Activated naive CD4-positive, alpha-beta T cell treated with anti-CD3 and anti-CD28 coated beads for 36 hours (primary cell): ENCODE data around the gene ATP2B2. TPM values are rescaled to one million over a fixed set of nuclear protein-coding genes. Genes with fewer than 3 reads are reported as not detected.

Experiments
- CTCF ChIA-PET: fragments of 350-600 bp; sonication (Branson Sonifier 250); formaldehyde crosslinking; loops from one replicate; lab custom pipeline; 2021; ENCODE audit warnings: antibody characterized with exemption; lab: Charles Lee
- DNase-seq: peaks from one replicate; pipeline ENCODE4 v3.0.0-alpha.2; 2020
- H3K27ac Mint-ChIP-seq: one replicate; pipeline ENCODE4 v1.8.0; 2021; ENCODE audit warnings: mild to moderate bottlenecking, mixed read lengths
- H3K27me3 Mint-ChIP-seq: one replicate; pipeline ENCODE4 v1.8.0; 2021; ENCODE audit warnings: low read depth, mixed read lengths
- H3K36me3 Mint-ChIP-seq: one replicate; pipeline ENCODE4 v1.8.0; 2021; ENCODE audit warnings: low read depth, mixed read lengths
- H3K4me1 Mint-ChIP-seq: one replicate; pipeline ENCODE4 v1.8.0; 2021; ENCODE audit warnings: low read depth, mixed read lengths
- H3K4me3 Mint-ChIP-seq: one replicate; pipeline ENCODE4 v1.8.0; 2021; ENCODE audit warnings: mild to moderate bottlenecking, moderate library complexity, mixed read lengths
- H3K9me3 Mint-ChIP-seq: one replicate; pipeline ENCODE4 v1.8.0; 2021; ENCODE audit warnings: mixed read lengths
- intact Hi-C: fragments of 100-400 bp; cut with micrococcal nuclease; formaldehyde crosslinking; loops from one replicate; pipeline ENCODE4 v1.15.1; 2023
- total RNA-seq, 2 experiments: library from RNA; stranded (reverse); gene quantifications; one replicate each; pipeline ENCODE4 v1.2.3, GENCODE V29; 2021

ATP2B2 gene
- total RNA-seq, 2 experiments from 2014 or later, result not detected

DNA sequence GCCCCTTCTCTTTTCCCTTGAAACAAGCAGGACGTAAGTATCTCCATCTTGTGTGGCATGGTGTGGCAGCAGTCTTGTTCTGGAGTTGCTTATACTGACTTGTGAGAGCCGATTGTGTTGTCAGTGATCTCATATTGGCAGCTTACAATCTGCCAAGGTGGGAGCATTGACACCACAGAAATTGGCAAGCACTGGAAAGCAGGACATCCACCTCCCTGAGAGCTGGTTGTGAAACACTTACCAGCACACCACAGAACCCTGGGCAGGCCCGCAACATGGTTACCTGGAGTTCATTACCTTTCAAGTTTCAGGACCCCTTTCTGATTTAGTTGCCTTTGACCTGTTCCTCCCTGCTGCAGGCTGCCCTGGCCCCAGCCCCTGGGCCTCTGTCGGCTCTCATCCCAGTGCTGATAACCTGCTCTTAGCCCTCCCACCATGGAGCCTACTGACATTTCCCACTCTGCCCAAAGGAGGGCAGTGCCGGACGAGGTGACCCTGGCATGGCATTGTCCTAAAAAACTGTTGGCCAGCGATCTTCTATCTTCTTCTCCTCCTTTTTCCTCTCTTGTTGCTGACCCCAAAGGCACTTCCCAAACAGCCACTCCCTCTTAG lies 10.6 kb upstream of the ATP2B2 start:
- DNase-seq, result no peak
- H3K4me1 Mint-ChIP-seq, result no peaks in the 10 kb centered on the region
- no peaks in the 10 kb centered on the region for H3K27me3 Mint-ChIP-seq
- CTCF ChIA-PET, result no interaction called here
- H3K9me3 Mint-ChIP-seq, result no peaks in the 10 kb centered on the region
- H3K27ac Mint-ChIP-seq, result no peak overlapping the region
- no peaks in the 10 kb centered on the region for H3K36me3 Mint-ChIP-seq
- intact Hi-C loops, result no loop called here
- H3K4me3 Mint-ChIP-seq, result no peak overlapping the region

GRCh38 chr3:10515396-10515795 lies 10.0 kb upstream of the ATP2B2 start:
- H3K4me3 Mint-ChIP-seq, result no peak overlapping the region
- no peaks in the 10 kb centered on the region for H3K4me1 Mint-ChIP-seq
- no peak for DNase-seq
- H3K36me3 Mint-ChIP-seq, result no peaks in the 10 kb centered on the region
- CTCF ChIA-PET, result no interaction called here
- H3K9me3 Mint-ChIP-seq, result no peaks in the 10 kb centered on the region
- H3K27me3 Mint-ChIP-seq, result no peaks in the 10 kb centered on the region
- intact Hi-C loops, result no loop called here
- H3K27ac Mint-ChIP-seq, result no peak overlapping the region

GRCh38 chr3:10514407-10515069 lies 9.2 kb upstream of the ATP2B2 start:
- CTCF ChIA-PET, result no interaction called here
- Mint-ChIP-seq H3K4me1 (no peaks in the 10 kb centered on the region), H3K27ac (no peak overlapping the region), H3K4me3 (no peak overlapping the region), H3K9me3 (no peaks in the 10 kb centered on the region), H3K36me3 (no peaks in the 10 kb centered on the region), H3K27me3 (no peaks in the 10 kb centered on the region)
- no peak for DNase-seq
- intact Hi-C loops, result no loop called here

DNA sequence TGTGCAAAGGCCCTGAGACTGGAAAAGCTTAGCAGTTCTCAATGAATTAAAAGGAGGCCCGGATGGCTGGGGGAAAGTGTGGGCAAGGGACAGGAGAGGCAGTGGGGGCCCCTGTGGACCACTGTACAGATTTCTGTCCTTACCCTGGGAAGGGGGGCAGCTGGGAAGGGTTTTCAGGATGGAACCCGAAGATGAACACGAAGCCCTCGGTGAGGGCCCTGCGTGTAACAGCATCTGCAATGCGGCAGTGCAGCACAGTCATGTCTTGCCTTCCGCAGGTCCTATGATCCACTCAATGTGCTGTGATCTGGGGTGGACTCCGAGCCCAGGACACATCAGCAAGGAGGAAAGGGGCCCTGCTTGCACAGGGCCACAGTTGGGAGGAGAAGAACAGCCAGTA lies 7.9 kb upstream of the ATP2B2 start:
- CTCF ChIA-PET, result interaction anchor here (0.5 kb wide), 1 partner anchor 1012 kb away, joined by 7 read pairs; no protein-coding TSS in a partner anchor
- no peaks in the 10 kb centered on the region for H3K9me3 Mint-ChIP-seq

DNA sequence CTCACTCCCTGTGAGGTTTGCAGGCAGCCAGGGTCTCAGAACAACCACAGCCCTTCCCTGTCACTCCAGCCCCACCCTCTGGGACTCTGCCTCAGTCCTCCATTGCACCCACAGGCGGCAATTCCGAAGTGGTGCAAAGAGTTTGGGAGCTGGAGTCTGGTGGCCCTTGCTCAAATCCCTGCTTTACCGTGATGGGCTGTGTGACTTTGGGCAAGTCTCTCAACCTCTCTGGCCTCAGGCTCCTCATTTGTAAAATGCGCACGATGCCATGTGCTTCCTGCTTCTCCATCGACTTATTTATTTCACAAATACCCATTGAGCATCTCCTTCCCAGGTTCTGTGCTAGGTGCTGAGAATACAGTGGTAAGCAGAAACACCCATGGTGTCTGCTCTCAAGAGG lies 7.3 kb upstream of the ATP2B2 start:
- CTCF ChIA-PET, result no interaction called here
- H3K36me3 Mint-ChIP-seq, result no peaks in the 10 kb centered on the region

More for the DNA sequence above, 7.9 kb upstream of the ATP2B2 start:
- Mint-ChIP-seq H3K4me3 (no peak overlapping the region), H3K27ac (no peak overlapping the region), H3K4me1 (no peaks in the 10 kb centered on the region), H3K36me3 (no peaks in the 10 kb centered on the region), H3K27me3 (no peaks in the 10 kb centered on the region)
- no peak for DNase-seq
- intact Hi-C loops, result no loop called here

GRCh38 chr3:10511809-10512494 lies 6.6 kb upstream of the ATP2B2 start:
- H3K36me3 Mint-ChIP-seq, result no peaks in the 10 kb centered on the region
- intact Hi-C loops, result no loop called here
- no peak overlapping the region for H3K27ac Mint-ChIP-seq
- CTCF ChIA-PET, result interaction anchor here (0.6 kb wide), 1 partner anchor 229 kb away, joined by 4 read pairs; no protein-coding TSS in a partner anchor
- no peaks in the 10 kb centered on the region for H3K9me3 Mint-ChIP-seq
- H3K4me3 Mint-ChIP-seq, result no peak overlapping the region
- H3K4me1 Mint-ChIP-seq, result no peaks in the 10 kb centered on the region
- H3K27me3 Mint-ChIP-seq, result no peaks in the 10 kb centered on the region
- DNase-seq, result no peak

More for the DNA sequence above, 7.3 kb upstream of the ATP2B2 start:
- DNase-seq, result no peak
- H3K4me3 Mint-ChIP-seq, result no peak overlapping the region
- intact Hi-C loops, result no loop called here
- no peaks in the 10 kb centered on the region for H3K27me3 Mint-ChIP-seq
- H3K27ac Mint-ChIP-seq, result no peak overlapping the region
- H3K9me3 Mint-ChIP-seq, result no peaks in the 10 kb centered on the region
- H3K4me1 Mint-ChIP-seq, result no peaks in the 10 kb centered on the region

GRCh38 chr3:10510743-10511432 lies 5.5 kb upstream of the ATP2B2 start:
- DNase-seq, result no peak
- no peak overlapping the region for H3K27ac Mint-ChIP-seq
- peaks cover under 1% of the 10 kb centered on the region for H3K4me1 Mint-ChIP-seq
- CTCF ChIA-PET, result no interaction called here
- peaks cover under 1% of the 10 kb centered on the region for H3K27me3 Mint-ChIP-seq
- H3K36me3 Mint-ChIP-seq, result no peaks in the 10 kb centered on the region
- no peaks in the 10 kb centered on the region for H3K9me3 Mint-ChIP-seq
- intact Hi-C loops, result no loop called here
- H3K4me3 Mint-ChIP-seq, result no peak overlapping the region

GRCh38 chr3:10510086-10510742 lies 4.8 kb upstream of the ATP2B2 start:
- Mint-ChIP-seq H3K36me3 (no peaks in the 10 kb centered on the region), H3K4me1 (peaks cover 2% of the 10 kb centered on the region), H3K9me3 (no peaks in the 10 kb centered on the region), H3K27me3 (peaks cover 2% of the 10 kb centered on the region), H3K27ac (no peak overlapping the region), H3K4me3 (no peak overlapping the region)
- CTCF ChIA-PET, result no interaction called here
- DNase-seq, result peak; percentile 6
- intact Hi-C loops, result no loop called here

- Mint-ChIP-seq H3K4me3 (no peak overlapping the region), H3K27me3 (peaks cover 8% of the 10 kb centered on the region), H3K4me1 (peaks cover 6% of the 10 kb centered on the region), H3K9me3 (no peaks in the 10 kb centered on the region), H3K36me3 (no peaks in the 10 kb centered on the region), H3K27ac (no peak overlapping the region)
- CTCF ChIA-PET, result no interaction called here
- no peak for DNase-seq
- intact Hi-C loops, result loop anchor here (10.0 kb wide), 1 partner anchor 165 kb away; no protein-coding TSS in a partner anchor
Measured at GRCh38 chr3:10509325-10509724, 3.9 kb upstream of the ATP2B2 start.

DNA sequence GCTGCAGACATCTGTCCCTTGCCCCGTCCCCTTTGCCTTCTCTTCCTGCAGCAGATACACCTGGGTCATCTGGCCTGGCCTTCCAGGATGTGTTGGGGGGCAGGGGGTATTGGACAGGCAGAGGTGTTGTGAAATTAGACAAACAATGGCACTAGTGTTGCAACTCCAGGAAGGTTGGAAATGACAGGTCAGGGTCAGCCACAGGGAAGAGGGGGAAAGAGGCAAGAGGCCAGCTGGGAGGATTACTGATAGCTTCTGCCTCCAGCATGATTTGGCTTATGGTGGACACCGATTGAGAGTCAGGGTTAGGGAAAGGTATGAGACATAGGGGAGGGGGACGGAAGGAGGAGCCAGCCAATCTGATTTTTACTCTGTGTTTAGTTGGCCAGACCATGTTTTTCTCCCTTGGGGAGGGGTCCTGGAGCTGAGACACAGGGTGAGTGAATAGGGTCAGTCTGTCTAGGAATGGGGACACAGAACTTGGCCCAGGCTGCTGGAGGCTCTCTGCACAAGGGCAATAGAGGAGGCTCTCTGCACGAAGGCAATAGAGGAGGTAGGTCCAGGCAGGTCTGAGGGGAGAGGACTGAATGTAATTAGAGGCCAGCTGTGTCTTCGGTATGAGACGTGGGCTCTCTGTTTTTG lies 3.4 kb upstream of the ATP2B2 start:
- peaks cover 6% of the 10 kb centered on the region for H3K4me1 Mint-ChIP-seq
- intact Hi-C loops, result loop anchor here (10.0 kb wide), 1 partner anchor 164 kb away; no protein-coding TSS in a partner anchor
- no peaks in the 10 kb centered on the region for H3K36me3 Mint-ChIP-seq
- no peak overlapping the region for H3K27ac Mint-ChIP-seq
- H3K4me3 Mint-ChIP-seq, result no peak overlapping the region
- DNase-seq, result no peak
- CTCF ChIA-PET, result no interaction called here
- no peaks in the 10 kb centered on the region for H3K9me3 Mint-ChIP-seq
- H3K27me3 Mint-ChIP-seq, result peaks cover 12% of the 10 kb centered on the region

DNA sequence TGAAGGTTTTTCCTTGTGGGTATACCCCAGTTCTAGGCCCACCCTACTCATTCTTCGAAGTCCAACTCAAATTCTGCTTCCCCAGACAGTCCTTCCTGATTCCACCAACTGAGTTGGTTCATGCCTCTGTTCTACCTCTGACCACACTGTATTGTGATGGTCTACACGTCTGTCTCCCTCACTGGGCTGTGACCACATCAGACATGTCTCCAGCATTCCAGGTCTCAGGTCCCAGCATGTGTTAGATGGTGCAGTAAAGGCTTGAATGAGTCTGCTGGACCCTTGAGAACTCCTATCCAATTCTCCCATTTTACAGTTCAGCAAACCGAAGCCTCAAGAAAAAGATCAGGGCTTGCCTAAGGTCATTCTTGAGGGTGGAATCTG lies 2.8 kb upstream of the ATP2B2 start:
- DNase-seq, result no peak
- intact Hi-C loops, result loop anchor here (10.0 kb wide), 1 partner anchor 163 kb away; no protein-coding TSS in a partner anchor
- H3K27ac Mint-ChIP-seq, result no peak overlapping the region
- CTCF ChIA-PET, result no interaction called here
- H3K4me1 Mint-ChIP-seq, result peaks cover 6% of the 10 kb centered on the region
- H3K27me3 Mint-ChIP-seq, result peaks cover 13% of the 10 kb centered on the region
- H3K9me3 Mint-ChIP-seq, result no peaks in the 10 kb centered on the region
- H3K36me3 Mint-ChIP-seq, result no peaks in the 10 kb centered on the region
- no peak overlapping the region for H3K4me3 Mint-ChIP-seq
